Activated CD4-positive, alpha-beta T cell treated with anti-CD3 and anti-CD28 coated beads, Interleukin-10, Interleukin-2, amounts not matched to agents 100 ng/mL and 50 ng/mL, durations not matched to agents 16 hours and 8 hours (primary cell): Measurements from ENCODE around the gene NID1.
"Not testable (repeated sequence)": the region's sequence is repeated elsewhere in the genome, so short reads cannot be mapped to it uniquely, and the experiment has no call there.

ENCODE experiments used
- DNase-seq: peaks from one replicate; pipeline ENCODE4 v3.0.0-alpha.2; 2020

NID1 gene

GRCh38 chr1:236091933-236092318 is 27.0 kb upstream of the NID1 start:
- DNase-seq: no peak

GRCh38 chr1:236090741-236091147 is 25.9 kb upstream of the NID1 start:
- DNase-seq: no peak

GRCh38 chr1:236089046-236089773 is 24.3 kb upstream of the NID1 start:
- peak; percentile 68 for DNase-seq

- DNase-seq: no peak
Measured at GRCh38 chr1:236086537-236086936, 21.6 kb upstream of the NID1 start.

GRCh38 chr1:236085545-236086159 is 20.8 kb upstream of the NID1 start:
- no peak for DNase-seq

GRCh38 chr1:236084386-236084730 is 19.5 kb upstream of the NID1 start:
- DNase-seq: no peak

- peak; percentile 24 for DNase-seq
Measured at GRCh38 chr1:236083650-236084385, 18.9 kb upstream of the NID1 start.

GRCh38 chr1:236082526-236082925 is 17.6 kb upstream of the NID1 start:
- DNase-seq: no peak

- DNase-seq: no peak
Measured at GRCh38 chr1:236081546-236082227, 16.8 kb upstream of the NID1 start.

GRCh38 chr1:236079703-236080102 is 14.8 kb upstream of the NID1 start:
- no peak for DNase-seq

GRCh38 chr1:236078993-236079392 is 14.1 kb upstream of the NID1 start:
- no peak for DNase-seq

GRCh38 chr1:236078077-236078476 is 13.2 kb upstream of the NID1 start:
- DNase-seq: not testable (repeated sequence)

GRCh38 chr1:236075848-236076247 is 11.0 kb upstream of the NID1 start:
- DNase-seq: no peak

- no peak for DNase-seq
Measured at GRCh38 chr1:236073307-236073897, 8.5 kb upstream of the NID1 start.

GRCh38 chr1:236072001-236072400 is 7.1 kb upstream of the NID1 start:
- DNase-seq: no peak

GRCh38 chr1:236070753-236071152 is 5.9 kb upstream of the NID1 start:
- no peak for DNase-seq

- DNase-seq: no peak
Measured at GRCh38 chr1:236069796-236070195, 4.9 kb upstream of the NID1 start.

- DNase-seq: no peak
Measured at GRCh38 chr1:236067854-236068454, 3.1 kb upstream of the NID1 start.

- peak; percentile 76 for DNase-seq
Measured at GRCh38 chr1:236066828-236067386, 2.0 kb upstream of the NID1 start.

GRCh38 chr1:236066054-236066453 is 1.2 kb upstream of the NID1 start:
- no peak for DNase-seq

- no peak for DNase-seq
Measured at GRCh38 chr1:236065509-236066005, 667 bp upstream of the NID1 start.
